Measurements from ENCODE around the gene DPP6. TPM values are rescaled to one million over a fixed set of nuclear protein-coding genes. Genes with fewer than 3 reads are reported as not detected.
"Not testable (repeated sequence)": the region's sequence is repeated elsewhere in the genome, so short reads cannot be mapped to it uniquely, and the experiment has no call there.

Gene DPP6
- total and polyA plus RNA-seq, 8 donors, result 1.0 to 11.2 (median 2.6) TPM

GRCh38 chr7:154129142-154129541, 76.9 kb downstream of the DPP6 start:
- H3K36me3 ChIP-seq; H3K27me3 ChIP-seq; DNase-seq; FAIRE-seq; H3K27ac ChIP-seq; H3K4me3 ChIP-seq; intact Hi-C loops (cut with DNase I); H3K9me3 ChIP-seq; ATAC-seq; H3K4me1 ChIP-seq: not testable (repeated sequence)
- WGBS, 2 donors, result 33 to 40% methylated on average over 5 of the region's 5 CpGs

GRCh38 chr7:154132617-154133016, 80.4 kb downstream of the DPP6 start:
- DNase-seq; H3K9me3 ChIP-seq; ATAC-seq; H3K4me3 ChIP-seq; H3K36me3 ChIP-seq; H3K27me3 ChIP-seq; H3K27ac ChIP-seq; H3K4me1 ChIP-seq; FAIRE-seq; intact Hi-C loops (cut with DNase I): not testable (repeated sequence)
- WGBS, 2 donors, result 53 to 79% methylated on average over 3 to 4 of the region's 4 CpGs

- H3K36me3 ChIP-seq; DNase-seq; H3K9me3 ChIP-seq; H3K4me1 ChIP-seq; ATAC-seq; H3K27ac ChIP-seq; H3K4me3 ChIP-seq; H3K27me3 ChIP-seq; FAIRE-seq; intact Hi-C loops (cut with DNase I): not testable (repeated sequence)
- WGBS, 2 donors, result 62 to 81% methylated on average over 4 of the region's 7 CpGs
Measured at GRCh38 chr7:154133703-154134277, 81.6 kb downstream of the DPP6 start.

DNA sequence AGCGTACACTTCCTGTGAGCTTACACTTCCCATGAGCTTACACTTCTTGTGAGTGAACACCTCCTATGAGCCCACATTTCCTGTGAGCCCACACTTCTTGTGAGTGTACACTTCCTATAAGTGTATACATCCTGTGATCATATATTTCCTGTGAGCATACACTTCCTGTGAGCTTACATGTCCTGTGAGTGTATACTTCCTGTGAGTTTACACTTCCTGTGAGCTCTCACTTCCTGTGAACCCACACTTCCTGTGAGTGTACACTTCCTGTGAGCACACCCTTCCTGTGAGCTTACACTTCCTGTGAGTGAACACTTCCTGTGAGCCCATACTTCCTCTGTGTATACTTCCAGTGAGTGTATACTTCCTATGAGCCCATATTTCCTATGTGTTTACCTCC, 82.5 kb downstream of the DPP6 start:
- H3K36me3 ChIP-seq; H3K4me3 ChIP-seq; H3K9me3 ChIP-seq; H3K27ac ChIP-seq; DNase-seq; H3K4me1 ChIP-seq; FAIRE-seq; H3K27me3 ChIP-seq; intact Hi-C loops (cut with DNase I); ATAC-seq: not testable (repeated sequence)
- 83% methylated on average over 1 of the region's 1 CpG; no CpG with 5 or more reads in 1 of the 2 donors for WGBS, 2 donors

- H3K27ac ChIP-seq; H3K4me1 ChIP-seq; DNase-seq; H3K36me3 ChIP-seq; intact Hi-C loops (cut with DNase I); H3K4me3 ChIP-seq; FAIRE-seq; H3K9me3 ChIP-seq; ATAC-seq; H3K27me3 ChIP-seq: not testable (repeated sequence)
Measured at GRCh38 chr7:154135646-154136045, 83.4 kb downstream of the DPP6 start.

- FAIRE-seq; H3K27me3 ChIP-seq; H3K36me3 ChIP-seq; H3K27ac ChIP-seq; H3K9me3 ChIP-seq; H3K4me3 ChIP-seq; DNase-seq; intact Hi-C loops (cut with DNase I); H3K4me1 ChIP-seq: not testable (repeated sequence)
- peak in 1 of 4 donors; percentile 46 for ATAC-seq
- WGBS, 2 donors, result 60 to 62% methylated on average over 4 of the region's 9 CpGs
Measured at GRCh38 chr7:154145922-154146706, 93.9 kb downstream of the DPP6 start.

GRCh38 chr7:154146707-154147038, 94.5 kb downstream of the DPP6 start:
- peak in 3 of 4 donors; percentile 27 to 70 (median 66) for ATAC-seq
- H3K36me3 ChIP-seq; H3K4me1 ChIP-seq; H3K27ac ChIP-seq; DNase-seq; H3K4me3 ChIP-seq; H3K9me3 ChIP-seq; H3K27me3 ChIP-seq; intact Hi-C loops (cut with DNase I); FAIRE-seq: not testable (repeated sequence)
- 57 to 75% methylated on average over 4 to 5 of the region's 8 CpGs for WGBS, 2 donors

DNA sequence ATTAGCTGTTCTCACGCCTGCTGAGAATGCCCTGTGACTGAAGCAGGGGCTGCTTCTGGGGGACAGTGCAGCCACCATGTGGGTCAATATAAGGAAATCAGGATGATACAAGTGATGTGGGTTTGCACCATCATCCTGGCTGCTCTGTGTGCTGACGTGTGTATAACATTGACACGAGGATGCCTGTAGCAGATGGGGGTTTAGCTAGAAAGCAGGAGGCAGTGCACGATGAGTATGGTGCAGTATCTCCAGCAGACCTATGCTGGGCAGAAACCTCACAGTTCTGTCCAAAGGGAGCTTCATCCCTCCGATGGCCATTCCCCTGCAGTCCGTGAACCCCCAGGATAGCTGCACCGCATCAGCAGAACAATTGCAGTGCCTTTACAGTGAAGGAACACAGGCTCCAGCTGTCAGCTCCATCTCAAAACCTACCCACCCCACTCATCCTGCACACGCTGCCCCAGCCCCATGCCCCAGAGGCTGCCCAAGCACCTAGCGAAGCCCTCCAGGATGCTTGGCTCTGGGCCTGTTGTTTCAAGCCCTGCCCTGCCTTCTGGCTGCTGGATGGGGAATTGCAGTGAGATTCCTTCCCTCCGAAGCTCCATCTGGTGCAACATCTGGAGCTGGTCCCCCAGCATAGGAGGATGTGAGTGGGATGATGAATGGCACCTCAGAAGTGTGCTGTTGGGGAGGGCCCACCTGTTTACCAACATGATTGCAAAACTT, 96.8 kb downstream of the DPP6 start:
- intact Hi-C loops (cut with DNase I); H3K9me3 ChIP-seq; H3K4me3 ChIP-seq; H3K36me3 ChIP-seq; ATAC-seq; FAIRE-seq; DNase-seq; H3K4me1 ChIP-seq; H3K27me3 ChIP-seq; H3K27ac ChIP-seq: not testable (repeated sequence)
- WGBS, 2 donors, result 71 to 86% methylated on average over 7 to 8 of the region's 10 CpGs

GRCh38 chr7:154150656-154151055, 98.5 kb downstream of the DPP6 start:
- H3K4me3 ChIP-seq; DNase-seq; FAIRE-seq; H3K27ac ChIP-seq; intact Hi-C loops (cut with DNase I); H3K9me3 ChIP-seq; ATAC-seq; H3K36me3 ChIP-seq; H3K27me3 ChIP-seq; H3K4me1 ChIP-seq: not testable (repeated sequence)
- 84 to 85% methylated on average over 9 of the region's 9 CpGs for WGBS, 2 donors

GRCh38 chr7:154151306-154151705, 99.1 kb downstream of the DPP6 start:
- 78 to 84% methylated on average over 11 of the region's 11 CpGs for WGBS, 2 donors
- FAIRE-seq, ATAC-seq: not testable (repeated sequence)

DNA sequence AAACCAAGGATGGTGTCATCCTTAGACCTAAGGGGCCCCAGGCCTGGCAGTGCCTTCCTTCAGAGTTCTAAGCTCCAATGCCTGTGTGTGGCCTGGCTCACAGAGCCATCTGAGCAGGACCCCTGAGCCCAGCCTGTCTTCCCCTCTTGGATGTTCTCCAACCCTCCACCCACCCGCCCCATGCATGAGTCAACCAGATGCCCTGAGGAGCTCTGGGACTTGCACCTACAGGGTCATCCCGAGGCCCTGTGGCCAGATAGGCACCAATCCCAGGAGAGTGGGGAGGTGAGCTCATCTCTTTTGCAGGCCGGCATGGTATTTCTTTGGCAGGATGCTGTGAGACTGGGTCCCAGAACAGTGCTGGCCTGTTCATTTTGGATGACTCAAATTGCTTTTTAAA, 103.7 kb downstream of the DPP6 start:
- H3K4me3 ChIP-seq; H3K4me1 ChIP-seq; H3K9me3 ChIP-seq; H3K27ac ChIP-seq; ATAC-seq; H3K27me3 ChIP-seq; intact Hi-C loops (cut with DNase I); H3K36me3 ChIP-seq; FAIRE-seq; DNase-seq: not testable (repeated sequence)
- 61 to 81% methylated on average over 2 to 3 of the region's 3 CpGs for WGBS, 2 donors

More at GRCh38 chr7:154151306-154151705, 99.1 kb downstream of the DPP6 start:
- intact Hi-C loops (cut with DNase I); H3K4me1 ChIP-seq; H3K4me3 ChIP-seq; DNase-seq; H3K36me3 ChIP-seq; H3K27ac ChIP-seq; H3K9me3 ChIP-seq; H3K27me3 ChIP-seq: not testable (repeated sequence)

- H3K9me3 ChIP-seq; FAIRE-seq; intact Hi-C loops (cut with DNase I); DNase-seq; H3K4me1 ChIP-seq; H3K27ac ChIP-seq; H3K4me3 ChIP-seq; ATAC-seq; H3K27me3 ChIP-seq; H3K36me3 ChIP-seq: not testable (repeated sequence)
- 74 to 77% methylated on average over 5 of the region's 6 CpGs for WGBS, 2 donors
Measured at GRCh38 chr7:154162921-154163320, 110.7 kb downstream of the DPP6 start.
